Measurements from ENCODE around the gene BRCA1. TPM values are rescaled to one million over a fixed set of nuclear protein-coding genes. Genes with fewer than 3 reads are reported as not detected.

The BRCA1 gene
- total RNA-seq, 4 donors from 2014 or later: 2.6 to 121 (median 5.8) TPM

DNA sequence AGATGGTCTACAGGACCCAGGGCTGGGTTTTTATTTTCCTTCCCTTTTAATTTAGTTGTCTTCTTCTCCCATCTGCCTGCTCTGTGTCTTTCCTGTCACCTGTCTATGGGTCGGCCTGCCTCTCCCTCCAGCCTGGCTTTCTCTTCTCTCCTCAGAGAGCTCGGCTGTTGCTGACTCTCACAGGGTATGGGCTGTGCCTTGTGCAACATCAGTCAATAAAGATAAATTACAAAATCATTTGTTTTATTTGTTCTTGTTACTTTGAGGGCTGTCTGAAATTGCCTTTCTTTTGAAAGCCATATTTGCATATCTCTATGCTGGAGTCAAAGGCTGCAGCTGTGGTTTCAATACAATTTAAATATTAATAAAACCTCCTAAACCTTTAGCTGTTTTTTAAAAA is 84.5 kb downstream of the BRCA1 start:
- H3K4me3 ChIP-seq: no peak overlapping the region
- H3K4me1 ChIP-seq: no peaks in the 10 kb centered on the region
- 69 to 90% methylated on average over 2 of the region's 2 CpGs for WGBS, 2 donors (ENCODE audit: low coverage in 1 of 2)
- no peaks in the 10 kb centered on the region for H3K9me3 ChIP-seq
- no peaks in the 10 kb centered on the region for H3K36me3 ChIP-seq
- H3K27ac ChIP-seq: no peak overlapping the region
- intact Hi-C loops (cut with DNase I; ENCODE audit: low total_unique reads): no loop called here
- no peak for DNase-seq
- TF ChIP-seq EP300 (IDR thresholded peaks at IDR 0.05; ENCODE audit: low read depth) (no peak), POLR2A (IDR thresholded peaks at IDR 0.05) (no peak), POLR2AphosphoS5 (IDR thresholded peaks at IDR 0.05) (no peak)
- TF ChIP-seq, protein P1, sequence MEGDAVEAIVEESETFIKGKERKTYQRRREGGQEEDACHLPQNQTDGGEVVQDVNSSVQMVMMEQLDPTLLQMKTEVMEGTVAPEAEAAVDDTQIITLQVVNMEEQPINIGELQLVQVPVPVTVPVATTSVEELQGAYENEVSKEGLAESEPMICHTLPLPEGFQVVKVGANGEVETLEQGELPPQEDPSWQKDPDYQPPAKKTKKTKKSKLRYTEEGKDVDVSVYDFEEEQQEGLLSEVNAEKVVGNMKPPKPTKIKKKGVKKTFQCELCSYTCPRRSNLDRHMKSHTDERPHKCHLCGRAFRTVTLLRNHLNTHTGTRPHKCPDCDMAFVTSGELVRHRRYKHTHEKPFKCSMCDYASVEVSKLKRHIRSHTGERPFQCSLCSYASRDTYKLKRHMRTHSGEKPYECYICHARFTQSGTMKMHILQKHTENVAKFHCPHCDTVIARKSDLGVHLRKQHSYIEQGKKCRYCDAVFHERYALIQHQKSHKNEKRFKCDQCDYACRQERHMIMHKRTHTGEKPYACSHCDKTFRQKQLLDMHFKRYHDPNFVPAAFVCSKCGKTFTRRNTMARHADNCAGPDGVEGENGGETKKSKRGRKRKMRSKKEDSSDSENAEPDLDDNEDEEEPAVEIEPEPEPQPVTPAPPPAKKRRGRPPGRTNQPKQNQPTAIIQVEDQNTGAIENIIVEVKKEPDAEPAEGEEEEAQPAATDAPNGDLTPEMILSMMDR (IDR thresholded peaks at IDR 0.05): no peak
- in situ Hi-C loops (cut with MboI; ENCODE audit: low pct_ligation_motif_present in 1 of 4, low pct_unique_long_range_greater_than_20kb in 1 of 4, low sequenced_read_pairs in 3 of 4): loop anchor here in 1 of 4 donors (25.0 kb wide), 1 partner anchor 297 kb away; no protein-coding TSS in a partner anchor
- no peaks in the 10 kb centered on the region for H3K27me3 ChIP-seq

DNA sequence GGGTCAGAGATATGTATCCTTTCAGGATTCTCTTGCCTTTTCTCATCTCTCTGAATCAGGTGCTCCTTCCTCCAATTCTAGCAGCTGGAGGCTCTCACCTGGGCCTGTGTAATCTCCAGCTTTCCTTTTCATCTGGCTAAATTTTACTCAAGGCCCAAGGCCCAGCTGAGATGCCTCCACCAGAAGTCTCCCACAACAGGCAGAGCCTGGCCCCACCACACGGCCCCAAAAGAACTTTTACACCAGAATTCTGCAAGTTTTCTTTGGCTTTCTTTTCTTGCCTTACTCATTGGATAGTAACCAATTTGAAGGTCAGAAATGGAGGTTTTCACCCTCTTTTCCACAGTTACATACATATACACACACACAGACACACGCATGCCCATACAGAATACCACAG is 85.5 kb downstream of the BRCA1 start:
- TF ChIP-seq POLR2A (IDR thresholded peaks at IDR 0.05) (no peak), EP300 (IDR thresholded peaks at IDR 0.05; ENCODE audit: low read depth) (no peak), POLR2AphosphoS5 (IDR thresholded peaks at IDR 0.05) (no peak)
- TF ChIP-seq, protein P1 (IDR thresholded peaks at IDR 0.05): no peak
- intact Hi-C loops (cut with DNase I; ENCODE audit: low total_unique reads) (no loop called here), in situ Hi-C loops (cut with MboI; ENCODE audit: low pct_ligation_motif_present in 1 of 4, low pct_unique_long_range_greater_than_20kb in 1 of 4, low sequenced_read_pairs in 3 of 4) (loop anchor here in 1 of 4 donors (25.0 kb wide), 1 partner anchor 298 kb away; no protein-coding TSS in a partner anchor)
- Histone ChIP-seq H3K36me3 (no peaks in the 10 kb centered on the region), H3K27ac (no peak overlapping the region), H3K4me3 (no peak overlapping the region), H3K27me3 (no peaks in the 10 kb centered on the region), H3K9me3 (no peaks in the 10 kb centered on the region), H3K4me1 (no peaks in the 10 kb centered on the region)
- 92 to 93% methylated on average over 2 of the region's 2 CpGs for WGBS, 2 donors (ENCODE audit: low coverage in 1 of 2)
- no peak for DNase-seq

DNA sequence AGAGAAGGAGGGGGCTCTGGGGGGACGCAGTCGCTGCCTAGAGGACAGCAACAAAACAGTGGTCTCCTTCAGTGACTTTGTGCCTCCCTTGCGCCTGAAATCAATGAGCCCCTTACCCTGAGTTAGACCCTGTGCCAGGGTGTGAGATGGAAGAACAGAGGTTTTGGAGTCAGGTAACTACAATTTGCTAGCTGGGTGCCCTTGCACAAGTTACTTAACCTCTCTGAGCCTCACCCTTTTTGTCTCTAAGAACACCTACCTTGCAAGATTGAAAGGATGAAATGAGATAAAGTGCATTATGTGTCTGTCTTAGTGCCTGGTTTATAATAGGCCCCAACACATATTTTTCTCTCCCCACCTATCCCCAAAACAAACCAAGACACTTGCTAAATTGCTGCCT is 90.3 kb downstream of the BRCA1 start:
- intact Hi-C loops (cut with DNase I; ENCODE audit: low total_unique reads) (no loop called here), in situ Hi-C loops (cut with MboI; ENCODE audit: low pct_ligation_motif_present in 1 of 4, low pct_unique_long_range_greater_than_20kb in 1 of 4, low sequenced_read_pairs in 3 of 4) (loop anchor here in 2 of 4 donors (5.0 to 25.0 kb wide), 2 partner anchors 87 to 302 kb away; no protein-coding TSS in a partner anchor)
- WGBS, 2 donors (ENCODE audit: low coverage in 1 of 2): 89% methylated on average over 3 of the region's 3 CpGs; no CpG with 5 or more reads in 1 of the 2 donors
- Histone ChIP-seq H3K36me3 (no peaks in the 10 kb centered on the region), H3K9me3 (no peaks in the 10 kb centered on the region), H3K27ac (no peak overlapping the region), H3K4me1 (no peaks in the 10 kb centered on the region), H3K4me3 (no peak overlapping the region), H3K27me3 (no peaks in the 10 kb centered on the region)
- no peak for DNase-seq
- TF ChIP-seq, protein P1 (IDR thresholded peaks at IDR 0.05): no peak
- TF ChIP-seq POLR2AphosphoS5 (IDR thresholded peaks at IDR 0.05): no peak
- TF ChIP-seq EP300 (IDR thresholded peaks at IDR 0.05; ENCODE audit: low read depth): no peak
- TF ChIP-seq POLR2A (IDR thresholded peaks at IDR 0.05): no peak

DNA sequence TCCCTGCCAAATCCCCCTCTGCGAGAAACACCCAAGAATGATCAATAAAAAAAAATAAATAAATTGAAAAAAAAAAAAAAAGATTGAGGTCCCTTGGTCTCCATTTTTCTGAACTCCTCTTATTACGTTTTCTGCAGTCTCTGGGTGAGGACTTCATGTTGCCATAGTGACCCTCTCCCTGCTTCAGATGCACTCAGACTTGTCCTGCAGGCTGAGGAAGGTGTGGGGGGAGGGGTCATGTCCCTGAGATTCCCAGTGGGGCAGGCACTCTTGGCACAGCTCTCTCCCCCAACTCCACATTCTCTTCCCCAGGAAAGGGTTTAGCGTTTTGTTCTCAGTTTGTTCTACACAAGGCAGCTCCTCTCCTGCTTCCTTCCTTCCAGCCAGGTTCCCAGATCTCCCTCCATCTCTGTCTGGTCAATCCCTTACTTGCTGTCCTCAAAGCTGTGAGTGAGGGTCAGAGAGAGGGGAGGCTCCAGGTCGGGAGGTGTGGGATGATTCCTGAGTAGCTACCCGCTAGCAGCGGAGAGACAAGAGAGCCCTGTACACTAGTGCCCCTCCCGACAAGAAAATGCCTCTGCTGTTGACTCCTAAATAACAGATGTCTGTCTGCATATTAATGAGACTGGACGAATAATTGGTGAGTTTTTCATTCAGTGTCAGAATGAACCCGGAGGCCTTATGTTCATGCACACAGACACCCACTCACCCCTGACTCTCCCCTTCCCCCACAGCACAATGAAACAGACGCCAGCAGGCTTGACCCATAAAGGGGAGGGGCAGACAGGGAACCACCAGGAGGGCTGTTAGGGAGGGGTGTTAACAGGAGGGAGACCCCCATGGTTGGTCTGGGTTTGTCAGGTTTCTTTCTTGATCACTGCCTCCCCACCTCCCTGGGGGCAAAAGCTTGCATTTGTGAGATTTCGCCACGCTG is 90.9 kb downstream of the BRCA1 start:
- no peaks in the 10 kb centered on the region for H3K27me3 ChIP-seq
- no peak overlapping the region for H3K27ac ChIP-seq
- no peak for TF ChIP-seq EP300 (IDR thresholded peaks at IDR 0.05; ENCODE audit: low read depth)
- TF ChIP-seq POLR2AphosphoS5 (IDR thresholded peaks at IDR 0.05): no peak
- TF ChIP-seq, protein P1 (IDR thresholded peaks at IDR 0.05): no peak
- no peak for TF ChIP-seq POLR2A (IDR thresholded peaks at IDR 0.05)
- 62 to 63% methylated on average over 2 to 12 of the region's 12 CpGs for whole genome bisulfite sequencing, 2 donors (ENCODE audit: low coverage in 1 of 2)
- DNase-seq: no peak
- H3K36me3 ChIP-seq: no peaks in the 10 kb centered on the region
- in situ Hi-C loops (cut with MboI; ENCODE audit: low pct_ligation_motif_present in 1 of 4, low pct_unique_long_range_greater_than_20kb in 1 of 4, low sequenced_read_pairs in 3 of 4) (loop anchor here in 2 of 4 donors (5.0 to 25.0 kb wide), 2 partner anchors 88 to 303 kb away; no protein-coding TSS in a partner anchor), intact Hi-C loops (cut with DNase I; ENCODE audit: low total_unique reads) (no loop called here)
- no peaks in the 10 kb centered on the region for H3K4me1 ChIP-seq
- H3K4me3 ChIP-seq: no peak overlapping the region
- no peaks in the 10 kb centered on the region for H3K9me3 ChIP-seq

All from transverse colon (tissue), 4 donors.